ENCODE results near the gene CHGA.
A peak's percentile ranks its signal among the peaks of the same experiment; 100 is the strongest.

CHGA gene

GRCh38 chr14:92892589-92892988 is 30.4 kb upstream of the CHGA start:
- DNase-seq (ENCODE audit: low read depth) = no peak
- TF ChIP-seq, protein P1, sequence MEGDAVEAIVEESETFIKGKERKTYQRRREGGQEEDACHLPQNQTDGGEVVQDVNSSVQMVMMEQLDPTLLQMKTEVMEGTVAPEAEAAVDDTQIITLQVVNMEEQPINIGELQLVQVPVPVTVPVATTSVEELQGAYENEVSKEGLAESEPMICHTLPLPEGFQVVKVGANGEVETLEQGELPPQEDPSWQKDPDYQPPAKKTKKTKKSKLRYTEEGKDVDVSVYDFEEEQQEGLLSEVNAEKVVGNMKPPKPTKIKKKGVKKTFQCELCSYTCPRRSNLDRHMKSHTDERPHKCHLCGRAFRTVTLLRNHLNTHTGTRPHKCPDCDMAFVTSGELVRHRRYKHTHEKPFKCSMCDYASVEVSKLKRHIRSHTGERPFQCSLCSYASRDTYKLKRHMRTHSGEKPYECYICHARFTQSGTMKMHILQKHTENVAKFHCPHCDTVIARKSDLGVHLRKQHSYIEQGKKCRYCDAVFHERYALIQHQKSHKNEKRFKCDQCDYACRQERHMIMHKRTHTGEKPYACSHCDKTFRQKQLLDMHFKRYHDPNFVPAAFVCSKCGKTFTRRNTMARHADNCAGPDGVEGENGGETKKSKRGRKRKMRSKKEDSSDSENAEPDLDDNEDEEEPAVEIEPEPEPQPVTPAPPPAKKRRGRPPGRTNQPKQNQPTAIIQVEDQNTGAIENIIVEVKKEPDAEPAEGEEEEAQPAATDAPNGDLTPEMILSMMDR (conservative IDR thresholded peaks at IDR 0.05; ENCODE audit: low read depth, low read length) = no peak
- H3K4me3 ChIP-seq (ENCODE audit: low read depth, low read length) = no peak overlapping the region

GRCh38 chr14:92895352-92895878 is 27.5 kb upstream of the CHGA start:
- TF ChIP-seq, protein P1 (conservative IDR thresholded peaks at IDR 0.05; ENCODE audit: low read depth, low read length) = no peak
- no peak for DNase-seq (ENCODE audit: low read depth)
- no peak overlapping the region for H3K4me3 ChIP-seq (ENCODE audit: low read depth, low read length)

- no peak overlapping the region for H3K4me3 ChIP-seq (ENCODE audit: low read depth, low read length)
- peak; percentile 13 for DNase-seq (ENCODE audit: low read depth)
- TF ChIP-seq, protein P1 (conservative IDR thresholded peaks at IDR 0.05; ENCODE audit: low read depth, low read length) = no peak
Measured at GRCh38 chr14:92897922-92898565, 24.9 kb upstream of the CHGA start.

DNA sequence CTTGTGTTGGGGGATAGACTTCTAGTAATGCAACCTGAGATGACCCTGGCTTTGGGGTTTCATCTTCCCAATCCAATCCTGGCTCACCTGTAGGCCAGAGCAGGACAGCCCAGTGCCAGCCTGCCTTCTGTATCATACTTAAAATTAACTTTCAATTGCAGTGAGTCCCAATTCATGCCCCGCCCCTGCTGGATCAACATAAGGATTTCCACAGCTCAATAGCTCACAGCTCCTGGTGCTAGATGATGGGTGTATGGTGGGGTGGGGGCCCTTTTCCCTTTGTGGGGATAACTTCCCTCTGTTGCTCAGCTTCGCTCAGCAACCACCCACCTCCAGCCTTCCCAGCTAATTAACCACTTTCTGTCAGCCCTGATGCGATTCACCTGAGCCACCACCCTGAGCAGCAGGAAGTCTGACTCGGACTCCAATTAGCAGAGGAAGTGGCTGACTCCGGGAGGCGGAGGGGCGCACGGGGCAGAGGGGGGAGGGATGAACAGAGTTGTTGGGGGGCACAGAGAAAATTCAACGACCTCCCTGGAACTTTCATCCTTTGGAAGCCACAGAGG is 24.3 kb upstream of the CHGA start:
- H3K4me3 ChIP-seq (ENCODE audit: low read depth, low read length) = no peak overlapping the region
- TF ChIP-seq, protein P1 (conservative IDR thresholded peaks at IDR 0.05; ENCODE audit: low read depth, low read length) = no peak

DNA sequence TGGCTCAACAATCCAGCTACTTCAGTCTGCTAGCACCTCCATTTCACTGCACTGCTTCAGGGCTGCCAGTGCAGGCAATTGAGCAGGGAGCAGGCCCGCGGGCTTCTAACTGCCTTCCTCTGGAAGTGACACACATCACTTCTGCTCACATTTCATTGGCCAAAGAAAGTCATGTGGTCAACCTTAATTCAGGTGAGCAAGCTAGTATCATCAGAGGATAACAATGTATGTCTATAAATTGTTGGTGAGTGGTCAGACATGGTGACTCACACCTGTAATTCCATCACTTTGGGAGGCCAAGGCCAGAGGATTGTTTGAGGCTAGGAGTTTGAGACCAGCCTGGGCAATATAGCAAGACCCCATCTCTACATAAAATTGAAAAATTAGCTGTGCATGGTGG is 22.3 kb upstream of the CHGA start:
- DNase-seq (ENCODE audit: low read depth) = no peak
- TF ChIP-seq, protein P1 (conservative IDR thresholded peaks at IDR 0.05; ENCODE audit: low read depth, low read length) = no peak
- no peak overlapping the region for H3K4me3 ChIP-seq (ENCODE audit: low read depth, low read length)

More for the DNA sequence above, 24.3 kb upstream of the CHGA start:
- no peak for DNase-seq (ENCODE audit: low read depth)

DNA sequence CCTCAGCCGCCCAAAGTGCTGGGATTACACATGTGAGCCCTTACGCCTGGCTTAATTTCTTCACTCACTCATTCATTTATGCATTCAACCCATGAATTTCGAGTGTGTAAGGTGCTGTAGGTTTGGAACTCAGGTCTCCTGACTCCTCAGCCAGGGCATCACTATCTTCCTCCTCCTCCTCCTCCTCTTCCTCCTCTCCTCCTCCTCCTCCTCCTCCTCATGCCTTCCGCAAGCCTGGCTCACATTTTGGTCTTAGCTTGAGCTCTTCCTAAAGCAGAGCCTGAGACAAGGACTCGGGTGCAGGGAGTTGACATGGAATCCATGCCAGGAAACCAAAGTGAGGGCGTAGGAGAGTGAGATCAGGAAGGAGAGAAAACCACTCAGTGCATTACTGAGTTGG is 20.8 kb upstream of the CHGA start:
- H3K4me3 ChIP-seq (ENCODE audit: low read depth, low read length) = no peak overlapping the region
- TF ChIP-seq, protein P1 (conservative IDR thresholded peaks at IDR 0.05; ENCODE audit: low read depth, low read length) = no peak
- DNase-seq (ENCODE audit: low read depth) = no peak

- no peak overlapping the region for H3K4me3 ChIP-seq (ENCODE audit: low read depth, low read length)
- no peak for DNase-seq (ENCODE audit: low read depth)
- TF ChIP-seq, protein P1 (conservative IDR thresholded peaks at IDR 0.05; ENCODE audit: low read depth, low read length) = no peak
Measured at GRCh38 chr14:92902726-92903125, 20.2 kb upstream of the CHGA start.
